ENCODE measurements around the gene DNAJB14.

DNA sequence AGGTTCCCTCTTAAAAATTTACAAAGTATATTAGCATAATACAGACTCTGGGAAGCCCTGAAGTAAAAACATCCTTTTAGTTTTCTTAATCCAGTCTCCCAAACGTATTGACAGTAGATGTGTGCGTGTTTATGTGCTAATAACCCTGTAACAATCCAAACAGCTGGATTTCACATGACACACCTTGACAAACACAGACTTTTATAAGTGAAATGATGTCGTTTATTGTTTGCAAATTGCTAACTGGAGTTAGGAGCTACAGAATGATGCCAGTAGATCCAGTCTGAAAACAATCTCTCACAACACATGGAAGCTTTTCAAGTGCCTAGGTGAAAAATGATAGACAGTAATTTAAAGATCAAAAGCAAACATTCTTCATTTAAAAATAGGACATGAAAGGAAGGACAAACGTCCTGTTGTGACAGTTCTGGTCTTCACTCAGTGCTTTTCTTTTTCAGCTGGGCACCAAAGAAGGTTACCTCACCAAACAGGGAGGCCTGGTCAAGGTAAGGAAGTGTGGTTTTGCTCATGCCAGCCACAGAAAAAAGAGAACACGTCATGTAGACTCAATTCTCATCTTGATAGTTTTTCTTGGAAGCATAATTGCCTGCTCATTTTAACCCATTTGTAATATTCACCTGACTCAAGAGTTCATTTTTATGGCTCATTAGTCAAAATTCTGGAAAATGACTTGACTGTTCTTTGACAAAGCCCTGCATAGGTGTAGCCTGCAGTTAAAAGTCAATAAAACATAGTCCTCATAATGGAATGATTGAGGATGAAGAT lies 85.1 kb downstream of the DNAJB14 start:
- TF ChIP-seq CTCF (IDR thresholded peaks at IDR 0.05) (no peak), POLR2A (IDR thresholded peaks at IDR 0.05) (no peak)
